Stimulated activated CD4-positive, alpha-beta T cell treated with anti-CD3 and anti-CD28 coated beads, Interleukin-12 subunit alpha, Interleukin-12 subunit beta, amount 100 ng/mL, for 4 hours (primary cell): Measurements from ENCODE around the gene LRRC37A3.
"Not testable (repeated sequence)": the region's sequence is repeated elsewhere in the genome, so short reads cannot be mapped to it uniquely, and the experiment has no call there.

Experiments
- DNase-seq: peaks from one replicate; pipeline ENCODE4 v3.0.0-alpha.2; 2020

Gene LRRC37A3

DNA sequence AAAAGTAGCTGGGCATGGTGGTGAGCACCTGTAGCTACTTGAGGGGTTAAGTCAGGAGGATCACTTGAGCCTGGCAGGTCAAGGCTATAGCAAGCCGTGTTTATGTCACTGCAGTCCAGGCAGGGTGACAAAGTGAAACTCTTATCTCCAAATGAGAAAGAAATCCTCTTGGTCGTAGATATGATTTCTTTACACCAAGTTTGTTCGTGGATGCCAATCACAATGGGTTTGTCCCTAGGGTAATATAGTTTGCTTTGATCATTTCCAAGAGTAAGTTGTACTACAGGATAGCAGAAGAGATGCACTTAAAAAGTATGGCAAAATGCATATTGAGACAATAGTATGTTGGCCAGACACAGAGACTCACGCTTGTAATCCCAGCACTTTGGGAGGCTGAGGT, 6.0 kb upstream of the LRRC37A3 start:
- DNase-seq: not testable (repeated sequence)

DNA sequence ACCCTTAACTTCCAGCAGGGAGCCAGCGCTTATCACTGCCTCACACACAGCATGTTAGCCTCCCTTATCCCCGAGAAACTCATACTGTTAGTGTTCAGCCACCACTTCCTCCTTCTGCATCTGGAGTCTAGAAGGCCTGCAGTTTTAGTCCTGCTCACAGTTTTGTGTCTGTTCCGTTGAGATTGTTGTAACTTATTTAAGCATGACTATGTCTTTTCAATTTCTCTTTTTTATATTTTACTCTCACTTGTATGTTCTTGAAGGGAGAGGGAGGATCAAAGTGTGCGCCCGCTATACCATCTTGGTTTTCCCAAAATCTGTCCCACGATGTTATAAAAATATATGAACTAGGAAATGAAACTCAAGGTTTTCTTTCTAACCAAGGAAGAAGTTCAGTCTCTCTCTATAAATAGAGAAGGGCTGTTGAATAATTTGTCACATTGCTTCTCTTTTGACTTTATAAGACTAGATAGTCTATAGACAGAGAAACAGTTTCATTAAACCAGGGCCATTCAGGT, 3.8 kb upstream of the LRRC37A3 start:
- not testable (repeated sequence) for DNase-seq

DNA sequence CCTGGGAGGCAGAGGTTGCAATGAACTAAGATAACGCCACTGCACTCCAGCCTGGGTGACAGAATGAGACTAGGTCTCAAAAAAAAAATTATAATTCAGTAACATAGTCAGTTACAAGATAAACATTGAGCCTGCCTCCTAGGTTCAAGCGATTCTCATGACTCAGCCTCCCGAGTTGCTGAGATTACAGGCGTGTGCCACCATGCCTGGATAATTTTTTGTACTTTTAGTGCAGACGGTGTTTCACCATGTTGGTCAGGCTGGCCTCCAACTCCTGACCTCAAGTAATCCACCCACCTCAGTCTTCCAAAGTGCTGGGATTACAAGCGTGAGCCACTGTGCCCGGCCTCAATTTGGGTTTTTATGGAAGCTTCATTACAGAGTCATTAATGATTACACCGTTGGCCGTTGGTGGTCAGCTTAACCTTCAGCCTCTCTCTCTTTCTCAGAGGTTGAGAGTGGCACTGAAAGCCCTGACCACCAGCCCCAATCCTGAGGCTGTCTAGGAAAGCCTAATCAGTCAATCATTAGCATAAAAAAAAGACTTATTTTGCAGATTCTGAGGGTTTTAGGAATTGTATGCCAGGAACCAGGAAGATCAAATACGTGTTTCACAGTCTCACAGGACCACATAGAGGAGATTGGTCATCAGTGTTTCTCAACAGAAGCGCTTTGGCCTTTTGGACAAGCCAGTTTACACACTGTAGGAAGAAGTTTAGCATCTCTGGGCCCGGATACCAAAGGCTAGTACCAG, 1.3 kb upstream of the LRRC37A3 start:
- no peak for DNase-seq

DNA sequence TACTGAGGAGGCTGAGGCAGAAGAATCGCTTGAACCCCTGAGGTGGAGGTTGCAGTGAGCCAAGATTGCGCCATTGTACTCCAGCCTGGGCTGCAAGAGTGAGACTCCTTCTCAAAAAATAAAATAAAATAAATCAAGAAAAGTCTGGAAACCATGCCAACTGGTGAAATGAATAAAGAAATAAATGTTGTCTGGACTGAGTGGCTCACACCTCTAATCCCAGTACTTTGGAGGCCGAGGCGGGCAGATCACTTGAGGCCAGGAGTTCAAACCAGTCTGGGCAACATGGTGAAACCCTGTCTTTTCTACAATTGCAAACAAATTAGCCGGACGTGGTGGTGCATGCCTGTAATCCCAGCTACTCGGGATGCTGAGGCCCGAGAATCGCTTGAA, 744 bp upstream of the LRRC37A3 start:
- no peak for DNase-seq

- peak; percentile 44 for DNase-seq
Observed at GRCh38 chr17:64918842-64919288, 413 bp downstream of the LRRC37A3 start.

DNA sequence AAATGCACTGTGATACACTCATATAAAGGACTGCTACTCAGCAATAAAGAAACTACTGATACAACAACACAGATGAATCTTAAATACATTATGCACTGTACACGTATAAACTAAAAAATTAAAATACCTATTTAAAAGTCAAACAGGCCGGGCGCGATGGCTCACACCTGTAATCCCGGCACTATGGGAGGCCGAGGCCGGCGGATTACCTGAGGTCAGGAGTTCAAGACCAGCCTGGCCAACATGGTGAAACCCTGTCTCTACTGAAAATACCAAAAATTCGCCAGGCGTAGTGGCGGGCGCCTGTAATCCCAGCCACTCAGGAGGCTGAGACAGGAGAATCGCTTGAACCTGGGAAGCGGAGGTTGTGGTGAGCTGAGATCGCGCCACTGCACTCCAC, 1.7 kb downstream of the LRRC37A3 start:
- not testable (repeated sequence) for DNase-seq

- DNase-seq: not testable (repeated sequence)
Observed at GRCh38 chr17:64915244-64915643, 4.0 kb downstream of the LRRC37A3 start.

DNA sequence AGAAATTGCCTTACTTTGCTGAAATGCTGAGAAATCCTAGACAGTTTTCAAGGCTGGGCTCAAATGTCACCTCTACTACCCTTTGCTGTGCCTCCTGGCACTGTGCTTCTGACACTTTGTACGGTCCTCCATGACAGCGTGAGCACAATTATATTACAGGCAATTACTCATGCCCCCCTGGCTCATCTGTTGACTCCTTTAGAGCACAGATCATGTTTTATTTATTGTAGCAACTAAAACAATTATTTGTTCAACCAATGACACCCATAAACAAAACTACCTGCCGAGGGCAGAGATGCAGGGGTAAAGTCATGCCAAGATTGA, 9.1 kb downstream of the LRRC37A3 start:
- DNase-seq: not testable (repeated sequence)

DNA sequence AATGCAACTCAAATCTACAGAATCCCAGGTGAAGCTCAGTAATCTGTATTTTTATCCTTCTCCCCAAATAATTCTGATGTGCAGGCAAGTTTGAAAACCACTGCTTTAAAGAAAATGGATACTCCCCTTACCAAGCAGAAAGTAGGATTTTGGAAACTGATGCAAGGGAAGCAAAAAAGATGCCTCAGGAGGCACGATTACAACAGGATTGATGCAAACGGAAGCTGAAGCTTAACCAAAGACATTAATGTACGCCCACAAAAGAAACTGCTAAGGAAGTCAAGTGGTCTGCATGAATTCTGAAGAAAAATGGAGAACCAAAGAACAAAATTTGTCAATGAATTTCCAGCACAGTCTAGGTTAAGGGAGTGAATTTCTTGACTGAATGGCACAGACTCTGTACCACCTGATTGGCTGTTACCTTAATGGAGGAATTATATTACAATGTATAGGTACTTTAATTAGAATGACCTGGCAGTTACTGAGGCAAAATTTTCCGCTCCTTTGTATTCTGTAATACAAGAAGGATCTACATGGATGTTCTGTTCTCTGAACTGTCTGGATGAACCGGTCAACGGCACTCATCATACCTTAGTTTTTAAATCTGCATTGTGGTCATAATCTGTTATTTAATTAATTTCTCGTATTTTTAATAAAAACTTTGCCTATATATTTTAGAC, 9.6 kb downstream of the LRRC37A3 start:
- not testable (repeated sequence) for DNase-seq

DNA sequence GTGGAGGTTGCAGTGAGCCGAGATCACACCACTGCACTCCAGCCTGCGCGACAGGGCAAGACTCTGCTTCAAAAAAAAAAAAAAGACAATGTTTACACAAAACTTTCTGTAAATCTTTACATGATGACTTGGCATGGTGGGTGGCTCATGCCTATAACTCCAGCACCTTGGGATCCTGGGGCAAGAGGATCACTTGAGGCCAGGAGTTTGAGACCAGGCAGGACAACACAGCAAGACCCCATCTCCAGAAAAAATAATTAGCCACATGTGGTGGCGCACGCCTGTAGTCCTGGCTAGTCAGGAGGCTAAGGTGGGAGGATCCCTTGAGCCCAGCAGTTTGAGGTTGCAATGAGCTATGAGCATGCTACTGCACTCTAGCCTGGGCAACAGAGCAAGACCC, 15.2 kb downstream of the LRRC37A3 start:
- not testable (repeated sequence) for DNase-seq

- not testable (repeated sequence) for DNase-seq
Observed at GRCh38 chr17:64897136-64897535, 22.1 kb downstream of the LRRC37A3 start.

GRCh38 chr17:64874210-64874609, 45.1 kb downstream of the LRRC37A3 start:
- DNase-seq: not testable (repeated sequence)

- DNase-seq: peak; percentile 78
Observed at GRCh38 chr17:64847504-64848466, 71.5 kb downstream of the LRRC37A3 start.

DNA sequence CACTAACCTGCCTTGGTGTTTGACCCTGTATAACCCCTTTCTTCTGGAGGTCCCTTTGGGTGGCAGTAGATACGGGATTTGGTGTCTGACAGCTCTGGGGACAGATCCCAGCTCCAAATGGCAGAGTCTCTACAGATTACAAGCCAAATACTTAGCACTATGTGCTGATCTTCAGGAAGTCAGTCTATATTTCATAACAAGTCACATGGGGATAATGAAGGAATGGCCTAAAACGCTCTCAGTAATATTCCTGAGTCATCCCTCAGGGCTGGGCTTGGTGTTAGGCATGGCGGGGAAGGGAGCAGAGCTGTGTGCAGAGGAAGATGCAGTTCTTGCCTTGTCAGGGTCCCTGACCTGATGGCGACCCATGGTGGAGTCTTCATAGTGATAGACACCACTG, 72.4 kb downstream of the LRRC37A3 start:
- DNase-seq: not testable (repeated sequence)

GRCh38 chr17:64843918-64844317, 75.4 kb downstream of the LRRC37A3 start:
- not testable (repeated sequence) for DNase-seq

DNA sequence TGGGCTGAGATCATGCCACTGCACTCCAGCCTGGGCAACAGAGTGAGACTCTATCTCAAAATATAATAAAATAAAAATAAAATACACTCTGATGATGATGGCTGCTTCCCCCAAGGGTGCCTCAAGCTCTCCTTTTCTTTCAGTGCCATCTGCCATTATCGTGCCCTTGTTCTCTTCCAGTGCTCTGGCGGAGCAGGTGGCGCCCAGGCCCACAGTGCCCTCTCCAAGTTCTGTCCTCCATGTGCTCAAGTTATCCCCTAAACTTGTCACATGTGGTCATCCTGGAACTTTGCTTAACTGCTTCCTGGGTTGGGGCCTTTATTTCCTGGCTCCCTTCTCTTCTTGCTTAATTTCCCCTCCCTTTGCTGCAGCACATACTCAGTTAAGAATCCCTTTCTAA, 76.4 kb downstream of the LRRC37A3 start:
- DNase-seq: not testable (repeated sequence)

- DNase-seq: not testable (repeated sequence)
Observed at GRCh38 chr17:64840960-64841359, 78.3 kb downstream of the LRRC37A3 start.

- DNase-seq: not testable (repeated sequence)
Observed at GRCh38 chr17:64838513-64838912, 80.8 kb downstream of the LRRC37A3 start.

- DNase-seq: peak; percentile 76
Observed at GRCh38 chr17:64837018-64837761, 82.1 kb downstream of the LRRC37A3 start.

- peak; percentile 7 for DNase-seq
Observed at GRCh38 chr17:64836623-64837017, 82.7 kb downstream of the LRRC37A3 start.

- not testable (repeated sequence) for DNase-seq
Observed at GRCh38 chr17:64834060-64834459, 85.2 kb downstream of the LRRC37A3 start.

DNA sequence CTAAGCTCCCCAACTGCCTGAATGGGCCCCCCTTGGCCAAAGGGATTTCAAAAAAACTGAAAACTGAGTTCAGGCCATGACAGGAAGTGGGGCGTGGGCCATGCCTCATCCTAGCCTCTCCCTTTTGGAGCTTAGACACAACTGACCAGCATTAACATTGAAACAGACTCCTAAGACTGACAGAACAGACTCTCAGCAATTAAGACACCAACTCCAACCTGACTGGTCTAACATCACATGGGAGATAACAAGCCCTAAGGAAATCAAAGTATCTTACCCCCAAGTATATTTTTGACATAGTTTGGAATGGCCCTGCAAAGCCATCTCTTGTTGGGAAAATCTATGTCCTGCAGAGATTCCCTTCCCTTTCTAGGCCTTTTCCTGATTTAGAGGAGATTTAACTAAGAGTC, 88.6 kb downstream of the LRRC37A3 start:
- not testable (repeated sequence) for DNase-seq
